ENCODE measurements around the gene GPR158. TPM values are rescaled to one million over a fixed set of nuclear protein-coding genes. Genes with fewer than 3 reads are reported as not detected.

GPR158 gene
- total RNA-seq, 2 experiments from 2014 or later: not detected

DNA sequence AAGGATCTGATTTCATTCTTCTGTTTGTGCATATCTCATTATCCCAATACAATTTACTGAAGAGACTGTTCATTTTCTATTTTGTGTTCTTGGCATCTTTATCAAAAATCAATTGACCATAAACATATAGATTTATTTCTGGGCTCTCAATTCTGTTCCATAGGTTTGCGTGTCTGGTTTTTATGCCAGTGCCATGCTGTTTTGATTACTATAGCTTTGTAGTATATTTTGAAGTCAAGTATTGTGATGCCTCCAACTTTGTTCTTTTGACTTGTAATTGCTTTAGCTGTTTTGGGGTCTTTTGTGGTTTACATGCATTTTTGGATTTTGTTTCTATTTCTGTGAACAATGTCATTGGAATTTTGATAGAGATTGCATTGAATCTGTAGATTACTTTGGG lies 278.8 kb downstream of the GPR158 start:
- Histone ChIP-seq H3K4me1 (ENCODE audit: insufficient read depth, low read length, poor library complexity, severe bottlenecking) (no peaks in the 10 kb centered on the region), H3K27ac (ENCODE audit: low read depth, low read length, poor library complexity, severe bottlenecking) (no peak overlapping the region), H4K20me1 (ENCODE audit: insufficient read depth, low read length) (no peaks in the 10 kb centered on the region), H3K9me2 (ENCODE audit: insufficient read depth, low read length) (no peaks in the 10 kb centered on the region), H3K4me3 (ENCODE audit: low read depth, low read length, poor library complexity, severe bottlenecking) (no peak overlapping the region), H3K4me2 (ENCODE audit: low read length) (no peak overlapping the region), H2AFZ (ENCODE audit: low read length) (no peak overlapping the region), H3K36me3 (ENCODE audit: insufficient read depth, low read length) (no peaks in the 10 kb centered on the region), H3K9me3 (ENCODE audit: low read length) (peaks cover 4% of the 10 kb centered on the region; the same call in 1 of the 2 replicates), H3K79me2 (ENCODE audit: insufficient read depth, low read depth, low read length) (no peaks in the 10 kb centered on the region)
- TF ChIP-seq CTCF (conservative IDR thresholded peaks at IDR 0.05; ENCODE audit: low read length) (no peak), EZH2phosphoT487 (IDR thresholded peaks at IDR 0.05; ENCODE audit: borderline replicate concordance, low read depth, low read length) (no peak)
- BruUV-seq (replicated peaks): no TSS peak
- POLR2A ChIA-PET: no interaction called here
- CTCF ChIA-PET (ENCODE audit: unreplicated experiment): no interaction called here
- DNase-seq (ENCODE audit: low spot score): no peak
- intact Hi-C loops (cut with micrococcal nuclease; ENCODE audit: unreplicated experiment): no loop called here

GRCh38 chr10:25455980-25456567 lies 281.3 kb downstream of the GPR158 start:
- TF ChIP-seq CTCF (conservative IDR thresholded peaks at IDR 0.05; ENCODE audit: low read length) (0 out of 2 replicates have a peak, but pooled peaks have one; percentile 16), EZH2phosphoT487 (IDR thresholded peaks at IDR 0.05; ENCODE audit: borderline replicate concordance, low read depth, low read length) (no peak)
- ChIA-PET POLR2A (no interaction called here), CTCF (ENCODE audit: unreplicated experiment) (no interaction called here)
- Histone ChIP-seq H3K4me3 (ENCODE audit: low read depth, low read length, poor library complexity, severe bottlenecking) (no peak overlapping the region), H3K4me2 (ENCODE audit: low read length) (no peak overlapping the region), H4K20me1 (ENCODE audit: insufficient read depth, low read length) (no peaks in the 10 kb centered on the region), H3K36me3 (ENCODE audit: insufficient read depth, low read length) (no peaks in the 10 kb centered on the region), H3K4me1 (ENCODE audit: insufficient read depth, low read length, poor library complexity, severe bottlenecking) (no peaks in the 10 kb centered on the region), H3K9me3 (ENCODE audit: low read length) (peaks cover 4% of the 10 kb centered on the region; the same call in 1 of the 2 replicates), H3K79me2 (ENCODE audit: insufficient read depth, low read depth, low read length) (no peaks in the 10 kb centered on the region), H3K9me2 (ENCODE audit: insufficient read depth, low read length) (no peaks in the 10 kb centered on the region), H3K27ac (ENCODE audit: low read depth, low read length, poor library complexity, severe bottlenecking) (no peak overlapping the region), H2AFZ (ENCODE audit: low read length) (no peak overlapping the region)
- no TSS peak for BruUV-seq (replicated peaks)
- intact Hi-C loops (cut with micrococcal nuclease; ENCODE audit: unreplicated experiment): no loop called here
- DNase-seq (ENCODE audit: low spot score): no peak

DNA sequence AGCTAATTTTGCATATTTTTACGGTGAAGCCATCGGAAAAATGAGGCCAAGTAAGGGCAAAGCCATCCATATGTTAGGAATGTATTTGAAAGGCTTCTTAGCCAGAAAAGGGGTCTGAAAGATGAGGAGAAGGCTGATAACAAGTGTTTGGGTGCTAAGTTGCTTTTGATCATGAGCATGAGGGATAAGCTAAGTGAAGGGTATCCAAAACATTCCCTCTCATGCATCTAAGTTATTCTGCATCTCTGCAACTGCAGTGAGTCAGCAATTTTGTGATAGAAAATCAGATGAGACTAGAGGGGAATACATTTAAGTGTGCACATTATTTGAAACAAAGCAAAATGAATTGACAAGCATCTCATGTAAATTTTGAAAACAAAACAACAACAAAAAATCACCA lies 282.8 kb downstream of the GPR158 start:
- intact Hi-C loops (cut with micrococcal nuclease; ENCODE audit: unreplicated experiment): no loop called here
- no peak for DNase-seq (ENCODE audit: low spot score)
- H3K36me3 ChIP-seq (ENCODE audit: insufficient read depth, low read length): no peaks in the 10 kb centered on the region
- no peak overlapping the region for H3K27ac ChIP-seq (ENCODE audit: low read depth, low read length, poor library complexity, severe bottlenecking)
- no TSS peak for BruUV-seq (replicated peaks)
- CTCF ChIA-PET (ENCODE audit: unreplicated experiment): no interaction called here
- no peak for TF ChIP-seq EZH2phosphoT487 (IDR thresholded peaks at IDR 0.05; ENCODE audit: borderline replicate concordance, low read depth, low read length)
- no peak for TF ChIP-seq CTCF (conservative IDR thresholded peaks at IDR 0.05; ENCODE audit: low read length)
- H2AFZ ChIP-seq (ENCODE audit: low read length): no peak overlapping the region
- H3K79me2 ChIP-seq (ENCODE audit: insufficient read depth, low read depth, low read length): no peaks in the 10 kb centered on the region
- POLR2A ChIA-PET: interaction anchor here (1.0 kb wide), 1 partner anchor 19 kb away, joined by 4 read pairs; no protein-coding TSS in a partner anchor
- H3K4me3 ChIP-seq (ENCODE audit: low read depth, low read length, poor library complexity, severe bottlenecking): no peak overlapping the region
- peaks cover 4% of the 10 kb centered on the region; the same call in 1 of the 2 replicates for H3K9me3 ChIP-seq (ENCODE audit: low read length)
- H3K9me2 ChIP-seq (ENCODE audit: insufficient read depth, low read length): no peaks in the 10 kb centered on the region
- H3K4me1 ChIP-seq (ENCODE audit: insufficient read depth, low read length, poor library complexity, severe bottlenecking): no peaks in the 10 kb centered on the region
- no peak overlapping the region for H3K4me2 ChIP-seq (ENCODE audit: low read length)
- no peaks in the 10 kb centered on the region for H4K20me1 ChIP-seq (ENCODE audit: insufficient read depth, low read length)

Measured in OCI-LY7 (cell line).